Fibroblast of mammary gland (primary cell): ENCODE results near the gene KCND3.

Source experiments
- DNase-seq: peaks from one replicate; pipeline ENCODE4 v3.0.0-alpha.2; 2010; ENCODE audit warnings: low read depth
- H3K4me3 ChIP-seq: 2 replicates; pipeline ENCODE4 v1.5.1; 2011; ENCODE audit warnings: low read depth, mild to moderate bottlenecking, low read length, moderate library complexity; ENCODE audit not compliant: control insufficient read depth
- TF ChIP-seq, protein P1 (sequence below): conservative IDR thresholded peaks from 2 replicates; pipeline ENCODE4 v1.5.1; 2011; ENCODE audit warnings: low read depth, low read length, inconsistent platforms; ENCODE audit not compliant: control insufficient read depth, insufficient read depth

The KCND3 gene

DNA sequence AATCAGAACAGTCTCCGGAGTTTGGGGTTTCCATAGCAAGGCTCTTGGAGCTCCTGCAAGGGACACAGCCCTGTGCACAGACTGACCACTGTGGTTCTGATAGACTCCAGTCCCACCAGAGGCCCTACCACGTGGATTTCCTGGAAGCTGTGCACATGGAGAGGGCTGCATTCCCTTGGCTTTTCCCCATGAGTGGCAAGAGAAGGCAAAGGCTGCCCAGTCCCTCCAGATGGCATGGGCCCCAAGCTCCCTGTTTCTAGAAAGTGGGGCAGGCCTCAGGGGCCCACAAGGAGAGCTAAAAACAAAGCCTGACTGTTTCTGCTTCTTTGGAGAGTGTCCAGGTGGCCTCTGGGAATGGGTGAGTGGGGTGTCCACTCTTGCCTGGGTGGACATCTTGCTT, 146.3 kb downstream of the KCND3 start:
- TF ChIP-seq, protein P1, sequence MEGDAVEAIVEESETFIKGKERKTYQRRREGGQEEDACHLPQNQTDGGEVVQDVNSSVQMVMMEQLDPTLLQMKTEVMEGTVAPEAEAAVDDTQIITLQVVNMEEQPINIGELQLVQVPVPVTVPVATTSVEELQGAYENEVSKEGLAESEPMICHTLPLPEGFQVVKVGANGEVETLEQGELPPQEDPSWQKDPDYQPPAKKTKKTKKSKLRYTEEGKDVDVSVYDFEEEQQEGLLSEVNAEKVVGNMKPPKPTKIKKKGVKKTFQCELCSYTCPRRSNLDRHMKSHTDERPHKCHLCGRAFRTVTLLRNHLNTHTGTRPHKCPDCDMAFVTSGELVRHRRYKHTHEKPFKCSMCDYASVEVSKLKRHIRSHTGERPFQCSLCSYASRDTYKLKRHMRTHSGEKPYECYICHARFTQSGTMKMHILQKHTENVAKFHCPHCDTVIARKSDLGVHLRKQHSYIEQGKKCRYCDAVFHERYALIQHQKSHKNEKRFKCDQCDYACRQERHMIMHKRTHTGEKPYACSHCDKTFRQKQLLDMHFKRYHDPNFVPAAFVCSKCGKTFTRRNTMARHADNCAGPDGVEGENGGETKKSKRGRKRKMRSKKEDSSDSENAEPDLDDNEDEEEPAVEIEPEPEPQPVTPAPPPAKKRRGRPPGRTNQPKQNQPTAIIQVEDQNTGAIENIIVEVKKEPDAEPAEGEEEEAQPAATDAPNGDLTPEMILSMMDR, result no peak
- DNase-seq, result no peak
- H3K4me3 ChIP-seq, result no peak overlapping the region

DNA sequence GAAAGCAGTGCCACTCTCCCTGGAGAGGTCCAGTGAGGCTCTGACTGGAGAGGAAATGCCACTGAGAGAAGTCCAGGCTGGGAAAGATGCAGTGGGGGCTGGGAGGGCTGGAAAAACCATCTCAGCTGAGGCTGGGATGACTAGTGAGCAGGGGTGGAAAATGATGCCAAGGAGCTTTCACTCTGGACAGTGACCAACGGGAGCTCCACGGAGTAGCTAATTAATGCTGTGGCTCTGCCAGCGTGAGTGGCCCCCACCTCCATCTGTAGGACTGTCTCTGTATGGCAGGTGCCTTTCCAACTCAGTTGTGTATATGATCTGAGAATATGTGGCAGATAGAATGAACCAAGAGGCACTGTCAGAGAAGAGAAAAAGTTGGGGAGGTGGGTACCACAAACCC, 147.1 kb downstream of the KCND3 start:
- H3K4me3 ChIP-seq, result no peak overlapping the region
- TF ChIP-seq, protein P1, result no peak
- no peak for DNase-seq

DNA sequence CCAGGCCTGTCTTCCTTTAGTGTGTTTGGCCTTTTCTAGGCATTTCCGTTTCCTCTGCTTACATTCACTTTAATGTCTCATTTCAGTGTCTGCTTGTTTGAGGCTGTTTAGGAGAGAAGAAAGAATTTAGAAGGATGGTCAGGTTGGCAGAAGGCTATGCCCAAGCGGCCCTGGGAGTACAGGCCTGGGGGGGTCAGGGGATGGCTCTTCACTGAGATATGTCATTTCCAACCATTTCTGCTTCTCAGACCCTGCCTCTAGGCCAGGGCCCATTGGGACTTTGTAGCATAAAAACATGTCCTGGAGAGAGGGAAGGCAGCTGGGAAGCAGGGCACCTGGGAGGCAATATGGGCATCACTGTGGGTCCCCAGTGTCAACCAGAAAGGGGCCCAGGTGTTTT, 147.7 kb downstream of the KCND3 start:
- H3K4me3 ChIP-seq, result no peak overlapping the region

DNA sequence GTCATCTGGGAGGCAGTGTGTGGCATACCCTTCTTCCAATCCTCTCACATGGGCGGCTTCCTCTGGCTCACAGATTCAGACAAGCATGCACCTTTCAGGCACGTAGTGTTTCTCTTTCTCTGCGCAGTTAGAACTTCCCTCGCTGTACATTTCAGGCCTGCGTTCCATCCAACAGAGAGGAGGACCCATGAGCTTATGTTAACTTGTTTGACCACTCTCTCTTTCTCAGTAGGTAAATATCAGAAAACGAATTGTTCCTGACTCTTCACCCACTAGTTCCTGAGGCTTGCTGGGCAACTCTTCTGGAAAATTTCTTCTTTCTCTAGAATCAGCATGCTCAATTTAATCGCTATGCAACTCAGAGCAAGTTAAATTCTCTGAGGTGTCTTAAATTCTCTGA, 148.3 kb downstream of the KCND3 start:
- TF ChIP-seq, protein P1, result no peak
- DNase-seq, result no peak
- H3K4me3 ChIP-seq, result no peak overlapping the region

More for the DNA sequence above, 147.7 kb downstream of the KCND3 start:
- TF ChIP-seq, protein P1, result no peak
- DNase-seq, result no peak

DNA sequence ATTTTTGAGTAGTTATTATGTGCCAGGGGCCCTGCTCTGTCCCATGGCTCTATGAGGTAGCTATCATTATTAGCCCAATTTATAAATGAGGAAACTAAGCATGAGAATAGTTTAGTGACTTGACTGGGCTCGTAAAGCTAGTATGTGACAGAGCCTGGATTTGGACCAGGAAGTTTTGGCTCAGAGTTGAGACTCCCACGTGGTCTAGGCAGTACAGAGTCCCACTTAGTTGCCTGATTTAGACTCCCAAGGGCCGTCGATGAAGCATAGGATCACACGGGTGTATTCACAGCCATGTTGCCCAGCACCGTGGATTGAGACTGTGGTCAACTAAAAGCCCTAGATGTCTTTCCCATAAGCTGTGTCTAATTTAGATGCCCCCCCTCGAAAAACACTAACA, 152.1 kb downstream of the KCND3 start:
- TF ChIP-seq, protein P1, result no peak
- no peak overlapping the region for H3K4me3 ChIP-seq
- DNase-seq, result no peak

DNA sequence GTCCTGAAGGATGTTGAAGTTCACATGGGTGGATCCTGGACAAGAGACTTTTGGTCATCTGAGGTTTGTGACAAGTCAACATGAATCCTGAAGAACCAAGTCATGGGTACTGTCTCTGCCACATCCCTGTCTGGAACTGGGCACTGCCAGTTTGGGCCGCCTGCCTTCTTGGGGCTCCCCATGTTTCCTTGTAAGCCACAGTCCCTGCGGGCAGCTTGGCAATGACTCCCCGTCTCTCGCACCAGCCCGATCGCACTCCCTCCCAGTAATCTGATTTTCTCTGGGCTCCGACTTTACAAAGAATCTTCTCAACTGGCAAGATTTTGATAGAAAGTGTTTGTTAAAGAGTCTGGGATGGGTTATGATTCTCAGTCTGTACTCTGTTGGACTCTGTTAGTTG, 153.4 kb downstream of the KCND3 start:
- no peak for DNase-seq
- TF ChIP-seq, protein P1, result no peak

DNA sequence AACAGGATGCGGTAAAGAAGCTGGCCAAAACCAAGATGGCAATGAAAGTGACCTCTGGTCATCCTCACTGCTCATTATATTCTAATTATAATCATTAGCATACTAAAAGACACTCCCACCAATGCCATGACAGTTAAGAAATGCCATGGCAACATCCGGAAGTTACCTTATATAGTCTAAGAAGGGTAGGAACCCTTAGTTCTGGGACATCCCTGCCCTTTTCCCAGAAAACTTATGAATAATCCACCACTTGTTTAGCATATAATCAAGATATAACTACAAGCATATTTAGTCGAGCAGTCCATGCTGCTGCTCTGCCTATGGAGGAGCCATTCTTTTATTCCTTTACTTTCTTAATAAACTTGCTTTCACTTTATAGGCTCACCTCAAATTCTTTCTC, 154.0 kb downstream of the KCND3 start:
- DNase-seq, result no peak
- H3K4me3 ChIP-seq, result no peak overlapping the region

More for the DNA sequence above, 153.4 kb downstream of the KCND3 start:
- H3K4me3 ChIP-seq, result no peak overlapping the region

More for the DNA sequence above, 154.0 kb downstream of the KCND3 start:
- TF ChIP-seq, protein P1, result no peak
